ENCODE results near the gene NAPB. TPM values are rescaled to one million over a fixed set of nuclear protein-coding genes. Genes with fewer than 3 reads are reported as not detected.

The NAPB gene
- total RNA-seq, 1 donor from 2014 or later, result 74.1 TPM

Other genes starting within 250 kb of the NAPB start
- gene NXT1, start 70.7 kb downstream of the NAPB start, total RNA-seq (ENCODE audit: unreplicated experiment), result 12.6 TPM
- 28.3 TPM for gene GZF1, start 59.3 kb downstream of the NAPB start, total RNA-seq (ENCODE audit: unreplicated experiment)
- gene CSTL1, start 18.2 kb upstream of the NAPB start, total RNA-seq (ENCODE audit: unreplicated experiment), result not detected
- not detected for gene CST11, start 31.4 kb upstream of the NAPB start, total RNA-seq (ENCODE audit: unreplicated experiment)
- not detected for gene CST8, start 69.6 kb upstream of the NAPB start, total RNA-seq (ENCODE audit: unreplicated experiment)
- gene CST9L, start 147.0 kb upstream of the NAPB start, total RNA-seq (ENCODE audit: unreplicated experiment), result not detected
- not detected for gene CST9, start 184.4 kb upstream of the NAPB start, total RNA-seq (ENCODE audit: unreplicated experiment)
- 224 TPM for gene CST3, start 216.5 kb upstream of the NAPB start, total RNA-seq (ENCODE audit: unreplicated experiment)

All from glutamatergic neuron (in vitro differentiated cells).